ENCODE data around the gene SMU1.
"Not testable (repeated sequence)": the region's sequence is repeated elsewhere in the genome, so short reads cannot be mapped to it uniquely, and the experiment has no call there.

Gene SMU1

GRCh38 chr9:33007755-33008154 is 68.7 kb downstream of the SMU1 start:
- DNase-seq = no peak

GRCh38 chr9:33005335-33005734 is 71.1 kb downstream of the SMU1 start:
- not testable (repeated sequence) for DNase-seq

GRCh38 chr9:33000682-33001055 is 75.8 kb downstream of the SMU1 start:
- DNase-seq = peak; percentile 51

GRCh38 chr9:32992595-32993238 is 83.8 kb downstream of the SMU1 start:
- no peak for DNase-seq

- DNase-seq = peak; percentile 68
These were observed 84.4 kb downstream of the SMU1 start for GRCh38 chr9:32991897-32992594.
